Right lobe of liver (tissue), 4 donors: Measurements from ENCODE around the gene PDLIM3.

Experiments
- POLR2A ChIP-seq: fragments of 450-650 bp; IDR thresholded peaks from one replicate; pipeline ENCODE4 v1.6.1; 2017; ENCODE audit warnings: antibody characterized with exemption, mild to moderate bottlenecking
- TF ChIP-seq, protein P1 (sequence below), 4 donors: fragments of 200-600 bp in 3 of 4; fragments of 450-650 bp in 1 of 4; IDR thresholded peaks; one replicate each; pipeline versions ENCODE4 v1.5.1 to v1.8.0; 2016 to 2022; ENCODE audit warnings: antibody characterized with exemption in 4 of 4, mild to moderate bottlenecking in 2 of 4
- donor health status: DM: no; HTN: no; CAD: no.
- donor health status: DM: no; HTN: no; CAD: no.
- donor health status: DM: no; HTN: yes; CAD: no.

DNA sequence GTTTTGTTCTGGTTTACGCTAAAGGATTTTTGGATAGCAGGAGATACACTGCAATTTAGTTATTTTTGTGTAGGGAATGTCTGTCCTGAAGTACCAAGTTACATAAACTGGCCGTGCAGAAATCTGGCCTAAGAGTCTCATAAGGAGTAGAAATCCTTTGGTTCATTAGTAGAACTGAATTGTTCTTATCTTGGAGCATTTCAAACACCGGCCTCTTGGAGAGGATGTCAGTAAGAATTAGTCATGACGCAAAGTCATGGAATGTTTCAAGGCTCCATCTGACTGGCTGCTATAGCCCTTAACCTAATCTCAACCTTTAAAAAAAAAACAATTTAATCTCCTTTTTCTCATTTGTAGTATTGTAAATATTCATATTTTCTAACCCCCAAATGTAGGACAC, 15.2 kb downstream of the PDLIM3 start:
- TF ChIP-seq, protein P1, sequence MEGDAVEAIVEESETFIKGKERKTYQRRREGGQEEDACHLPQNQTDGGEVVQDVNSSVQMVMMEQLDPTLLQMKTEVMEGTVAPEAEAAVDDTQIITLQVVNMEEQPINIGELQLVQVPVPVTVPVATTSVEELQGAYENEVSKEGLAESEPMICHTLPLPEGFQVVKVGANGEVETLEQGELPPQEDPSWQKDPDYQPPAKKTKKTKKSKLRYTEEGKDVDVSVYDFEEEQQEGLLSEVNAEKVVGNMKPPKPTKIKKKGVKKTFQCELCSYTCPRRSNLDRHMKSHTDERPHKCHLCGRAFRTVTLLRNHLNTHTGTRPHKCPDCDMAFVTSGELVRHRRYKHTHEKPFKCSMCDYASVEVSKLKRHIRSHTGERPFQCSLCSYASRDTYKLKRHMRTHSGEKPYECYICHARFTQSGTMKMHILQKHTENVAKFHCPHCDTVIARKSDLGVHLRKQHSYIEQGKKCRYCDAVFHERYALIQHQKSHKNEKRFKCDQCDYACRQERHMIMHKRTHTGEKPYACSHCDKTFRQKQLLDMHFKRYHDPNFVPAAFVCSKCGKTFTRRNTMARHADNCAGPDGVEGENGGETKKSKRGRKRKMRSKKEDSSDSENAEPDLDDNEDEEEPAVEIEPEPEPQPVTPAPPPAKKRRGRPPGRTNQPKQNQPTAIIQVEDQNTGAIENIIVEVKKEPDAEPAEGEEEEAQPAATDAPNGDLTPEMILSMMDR (IDR thresholded peaks at IDR 0.05): no peak
- no peak for TF ChIP-seq POLR2A
